GM04504 (cell line): ENCODE measurements around the gene CD83.
"Not testable (repeated sequence)": the region's sequence is repeated elsewhere in the genome, so short reads cannot be mapped to it uniquely, and the experiment has no call there.

Source experiments
- DNase-seq: peaks from one replicate; pipeline ENCODE4 v3.0.0-alpha.2; 2012; ENCODE audit warnings: low read depth

The CD83 gene, protein sequence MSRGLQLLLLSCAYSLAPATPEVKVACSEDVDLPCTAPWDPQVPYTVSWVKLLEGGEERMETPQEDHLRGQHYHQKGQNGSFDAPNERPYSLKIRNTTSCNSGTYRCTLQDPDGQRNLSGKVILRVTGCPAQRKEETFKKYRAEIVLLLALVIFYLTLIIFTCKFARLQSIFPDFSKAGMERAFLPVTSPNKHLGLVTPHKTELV

DNA sequence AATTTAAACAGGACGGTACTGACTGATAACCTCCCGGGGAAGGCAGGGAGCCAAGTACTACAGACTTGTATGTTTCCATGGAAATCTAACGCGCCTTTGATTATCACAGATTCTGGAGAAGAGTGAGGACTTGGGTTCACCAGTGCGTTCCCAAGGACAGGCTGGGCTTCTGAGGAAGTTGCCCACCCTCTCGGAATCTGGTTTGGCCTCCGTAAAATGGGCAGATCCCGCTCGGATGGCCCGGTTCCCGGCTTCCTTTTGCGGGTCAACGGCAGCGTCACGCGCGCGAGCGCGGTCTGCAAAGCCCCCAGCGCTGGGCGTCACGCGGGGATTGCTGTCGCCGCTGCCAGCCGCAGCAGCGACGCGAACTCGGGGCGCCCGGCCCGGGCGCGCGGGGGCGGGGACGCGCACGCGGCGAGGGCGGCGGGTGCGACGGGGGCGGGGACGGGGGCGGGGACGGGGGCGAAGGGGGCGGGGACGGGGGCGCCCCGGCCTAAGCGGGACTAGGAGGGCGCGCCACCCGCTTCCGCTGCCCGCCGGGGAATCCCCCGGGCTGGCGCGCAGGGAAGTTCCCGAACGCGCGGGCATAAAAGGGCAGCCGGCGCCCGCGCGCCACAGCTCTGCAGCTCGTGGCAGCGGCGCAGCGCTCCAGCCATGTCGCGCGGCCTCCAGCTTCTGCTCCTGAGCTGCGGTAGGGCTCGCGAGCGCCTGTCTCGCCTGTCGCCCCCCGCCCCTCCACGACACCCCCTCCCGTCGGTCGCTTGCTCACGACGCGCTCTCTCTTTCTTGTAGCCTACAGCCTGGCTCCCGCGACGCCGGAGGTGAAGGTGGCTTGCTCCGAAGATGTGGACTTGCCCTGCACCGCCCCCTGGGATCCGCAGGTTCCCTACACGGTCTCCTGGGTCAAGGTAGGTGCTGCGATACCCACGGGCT, at the start of gene CD83:
Gene CD83 (plus strand): TSS at position 615 of the 933 bp plus-strand sequence. CDS start 40 bp downstream, at position 655.
- DNase-seq = no peak

DNA sequence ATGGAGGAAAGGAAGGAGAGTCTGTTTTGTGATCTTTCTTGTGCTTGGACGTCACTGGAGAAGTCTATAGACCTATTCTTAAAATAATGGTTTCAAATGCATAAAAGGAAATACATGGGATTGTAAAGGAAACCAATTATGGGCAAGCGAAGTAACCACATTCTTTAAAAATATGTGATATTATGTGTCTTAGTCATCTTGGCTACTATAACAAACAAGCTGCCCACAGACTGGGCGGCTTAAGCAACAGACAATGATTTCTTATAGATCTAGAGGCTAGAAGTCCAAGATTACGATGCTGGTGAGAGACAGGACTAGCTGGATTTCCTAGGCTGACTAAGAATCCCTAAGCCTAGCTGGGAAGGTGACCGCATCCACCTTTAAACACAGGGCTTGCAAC, 49.4 kb upstream of the CD83 start:
- no peak for DNase-seq

DNA sequence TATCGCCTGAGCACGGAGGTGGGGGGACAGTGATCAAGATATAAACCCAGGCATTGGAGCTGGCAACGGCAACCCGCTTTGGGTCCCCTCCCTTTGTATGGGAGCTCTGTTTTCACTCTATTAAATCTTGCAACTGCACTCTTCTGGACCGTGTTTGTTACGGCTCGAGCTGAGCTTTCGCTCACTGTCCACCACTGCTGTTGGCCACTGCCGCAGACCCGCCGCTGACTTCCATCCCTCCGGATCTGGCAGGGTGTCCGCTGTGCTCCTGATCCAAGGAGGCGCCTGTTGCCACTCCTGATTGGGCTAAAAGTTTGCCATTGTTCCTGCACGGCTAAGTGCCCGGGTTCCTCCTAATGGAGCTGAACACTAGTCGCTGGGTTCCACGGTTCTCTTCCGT, 48.9 kb upstream of the CD83 start:
- DNase-seq = no peak

DNA sequence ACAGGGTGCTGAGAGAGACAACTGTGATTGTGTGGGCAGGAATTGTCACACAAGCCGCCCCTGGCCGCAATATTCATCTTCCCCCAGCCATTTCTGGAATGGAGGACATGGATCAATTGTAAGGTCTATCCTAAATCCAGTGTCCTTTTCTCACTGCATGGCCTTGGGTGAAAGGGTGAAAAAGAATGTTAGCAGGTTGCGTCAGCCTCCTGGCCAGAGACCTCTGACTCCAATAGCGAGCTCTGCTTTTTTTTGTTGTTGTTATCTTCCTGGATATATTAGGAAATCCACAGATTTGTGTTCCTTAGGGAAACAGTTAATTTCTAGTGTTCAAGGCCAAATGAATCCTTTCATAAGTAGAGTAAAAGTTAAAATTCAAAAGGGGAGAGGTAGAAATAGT, 47.1 kb upstream of the CD83 start:
- DNase-seq = no peak

DNA sequence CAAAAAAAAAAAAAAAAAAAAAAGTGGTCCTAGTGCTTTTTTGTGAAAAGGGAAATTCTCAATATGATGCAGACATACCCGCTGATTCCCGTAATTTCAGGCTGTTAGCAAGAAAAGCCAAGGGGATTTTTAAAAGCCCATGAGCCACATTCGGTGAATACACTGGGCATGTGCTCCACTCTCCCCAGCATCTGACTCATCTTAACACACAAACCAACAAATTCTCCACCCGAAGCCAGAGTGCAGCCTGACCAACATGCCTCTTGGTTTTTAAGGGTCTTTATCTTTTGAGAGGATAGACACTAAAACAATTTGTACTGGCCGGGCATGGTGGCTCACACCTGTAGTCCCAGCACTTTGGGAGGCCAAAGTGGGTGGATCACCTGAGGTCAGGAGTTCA, 45.5 kb upstream of the CD83 start:
- no peak for DNase-seq

DNA sequence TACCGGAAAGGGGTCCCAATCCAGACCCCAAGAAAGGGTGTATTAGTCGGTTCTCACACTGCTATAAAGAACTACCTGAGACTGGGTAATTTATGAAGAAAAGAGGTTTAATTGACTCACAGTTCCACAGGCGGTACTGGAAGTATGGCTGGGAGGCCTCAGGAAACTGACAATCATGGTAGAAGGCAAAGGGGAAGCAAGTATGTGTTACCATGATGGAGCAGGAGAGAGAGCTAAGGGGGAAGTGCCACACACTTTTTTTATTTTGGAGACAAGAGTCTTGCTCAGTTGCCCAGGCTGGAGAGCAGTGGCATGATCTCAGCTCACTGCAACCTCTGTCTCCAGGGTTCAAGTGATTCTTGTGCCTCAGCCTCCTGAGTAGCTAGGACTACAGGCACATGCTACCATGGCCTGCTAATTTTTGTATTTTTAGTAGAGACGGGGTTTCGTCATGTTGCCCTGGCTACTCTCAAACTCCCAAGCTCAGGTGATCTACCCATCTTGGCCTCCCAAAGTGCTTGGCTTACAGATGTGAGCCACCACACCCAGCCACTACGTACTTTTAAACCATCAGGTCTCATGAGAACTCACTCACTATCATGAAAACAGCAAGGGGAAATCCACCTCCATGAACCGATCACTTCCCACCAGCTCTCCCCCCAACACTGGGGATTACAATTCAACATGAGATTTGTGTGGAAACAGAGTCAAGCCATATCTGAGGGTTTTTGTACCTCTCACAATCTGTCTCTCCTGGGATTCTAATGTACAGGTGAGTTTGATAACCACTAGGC, 43.8 kb upstream of the CD83 start:
- not testable (repeated sequence) for DNase-seq

DNA sequence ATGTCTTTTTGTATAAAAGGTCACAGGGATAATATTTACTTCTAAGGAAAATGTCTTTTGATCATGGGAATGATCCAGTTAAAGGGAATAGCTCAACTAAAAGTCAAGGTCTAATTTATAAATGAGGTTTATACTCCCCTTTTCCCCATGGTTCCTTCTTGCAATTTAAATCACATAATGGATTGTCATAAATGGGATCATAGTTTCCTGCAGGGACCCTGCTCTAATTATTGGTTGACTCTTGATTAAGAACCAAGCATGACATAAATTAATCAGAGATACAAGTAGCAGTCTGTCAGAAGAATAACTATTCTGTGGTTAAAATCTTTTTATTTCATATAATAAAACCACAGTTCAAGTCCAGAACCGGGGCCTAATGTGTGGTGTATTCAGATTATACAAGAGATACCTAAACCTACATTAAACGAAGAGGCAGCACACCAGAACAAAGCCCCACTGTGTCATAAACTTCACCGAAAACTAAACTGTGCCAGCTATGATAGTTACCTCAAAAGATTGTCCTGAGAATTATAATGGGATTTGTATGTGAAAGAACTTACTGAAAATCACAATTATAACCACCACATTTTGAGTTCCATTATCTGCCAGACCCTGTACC, 43.0 kb upstream of the CD83 start:
- no peak for DNase-seq

DNA sequence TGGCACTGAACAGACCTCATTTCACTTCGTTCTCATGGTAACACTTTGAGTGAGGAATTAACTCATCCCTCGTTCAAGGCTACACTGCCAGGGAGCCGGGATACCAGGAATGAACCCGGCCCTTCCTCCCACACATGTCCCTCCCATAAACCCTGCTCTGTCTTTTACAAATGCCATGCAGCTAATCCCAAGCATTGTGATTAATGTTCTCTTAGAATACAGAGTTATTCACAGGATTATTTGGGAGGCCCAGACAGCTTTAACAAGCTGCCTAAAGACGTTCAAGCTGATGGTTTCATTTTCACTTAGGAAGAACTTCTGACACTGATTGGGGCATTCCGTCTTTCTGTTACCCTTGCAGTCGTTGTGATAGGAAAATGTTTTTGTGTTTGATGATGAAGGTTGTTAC, 42.5 kb upstream of the CD83 start:
- no peak for DNase-seq

DNA sequence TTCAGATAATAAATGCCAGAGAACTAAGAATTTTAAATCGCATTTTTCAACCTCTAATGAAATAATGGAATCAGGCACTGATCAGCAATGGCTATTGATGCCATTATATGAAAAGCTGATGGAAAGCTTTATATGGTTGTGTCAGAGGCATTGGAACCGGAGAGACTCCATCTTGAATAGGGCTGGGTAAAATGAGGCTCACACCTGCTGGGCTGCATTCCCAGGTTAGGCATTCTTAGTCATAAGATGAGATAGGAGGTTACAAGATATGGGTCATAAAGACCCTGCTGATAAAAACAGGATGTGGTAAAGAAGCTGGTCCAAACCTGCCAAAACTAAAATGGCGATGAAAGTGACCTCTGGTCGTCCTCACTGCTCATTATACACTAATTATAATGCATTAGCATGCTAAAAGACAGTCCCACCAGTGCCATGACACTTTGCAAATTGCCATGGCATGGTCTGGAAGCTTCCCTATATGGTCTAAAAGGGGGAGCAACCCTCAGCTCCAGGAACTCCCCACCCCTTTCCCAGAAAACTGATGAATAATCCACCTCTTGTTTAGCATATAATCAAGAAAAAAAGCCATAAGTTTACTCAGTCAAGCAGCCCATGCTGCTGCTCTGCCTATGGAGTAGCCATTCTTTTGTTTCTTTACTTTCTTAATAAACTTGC, 40.2 kb upstream of the CD83 start:
- no peak for DNase-seq

DNA sequence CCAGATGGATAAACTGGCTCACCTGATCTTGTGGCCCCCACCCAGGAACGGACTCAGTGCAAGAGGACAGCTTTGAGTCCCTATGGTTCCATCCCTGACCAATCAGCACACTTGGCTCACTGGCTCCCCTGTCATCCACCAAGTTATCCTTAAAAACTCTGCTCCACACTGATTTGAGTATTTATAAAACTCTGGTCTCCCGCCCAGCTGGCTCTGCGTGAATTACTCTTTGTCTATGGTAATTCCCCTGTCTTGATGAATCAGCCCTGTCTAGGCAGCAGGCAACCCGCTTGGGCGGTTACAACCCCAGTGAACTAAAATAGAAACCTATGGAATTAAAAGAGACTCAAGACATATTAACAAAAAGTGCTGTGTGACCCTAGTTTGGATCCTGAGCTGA, 38.1 kb upstream of the CD83 start:
- no peak for DNase-seq

DNA sequence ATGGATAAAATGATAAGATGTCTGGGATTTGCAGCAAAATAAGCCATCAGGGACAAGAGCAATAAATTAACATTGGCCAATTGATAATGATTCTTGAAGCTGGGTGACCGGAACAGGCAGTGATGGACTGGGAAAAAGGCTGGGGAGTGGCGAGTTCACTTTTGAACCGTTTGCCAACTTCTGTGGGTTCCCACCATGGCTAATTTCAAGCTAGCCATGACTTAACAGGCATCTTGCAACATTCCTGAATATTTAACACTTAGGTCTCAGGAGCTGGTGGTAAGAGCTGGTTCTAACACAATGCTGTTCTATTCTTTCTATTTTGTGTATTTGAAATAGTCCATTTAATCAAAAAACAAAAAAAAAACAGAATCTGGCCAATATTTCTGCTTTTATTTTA, 37.6 kb upstream of the CD83 start:
- DNase-seq = no peak

DNA sequence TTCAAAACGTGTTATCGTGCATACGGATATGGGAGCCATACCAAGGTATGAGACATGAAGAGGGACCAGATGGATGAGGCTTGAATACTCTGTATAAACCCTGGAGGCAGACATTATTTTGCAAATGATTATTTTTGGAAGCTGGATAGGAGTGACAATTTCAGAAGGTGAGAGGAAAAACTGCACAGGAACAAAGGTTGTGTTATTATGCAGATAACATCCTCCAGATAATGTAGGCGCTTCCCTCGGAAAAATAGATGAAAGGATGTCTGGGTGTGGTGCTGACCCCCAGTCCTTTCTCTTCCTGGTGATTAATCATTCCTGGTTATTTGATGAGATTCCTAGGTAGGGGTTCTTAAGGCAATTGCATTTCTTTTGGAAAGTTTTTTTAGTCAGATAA, 36.4 kb upstream of the CD83 start:
- no peak for DNase-seq

DNA sequence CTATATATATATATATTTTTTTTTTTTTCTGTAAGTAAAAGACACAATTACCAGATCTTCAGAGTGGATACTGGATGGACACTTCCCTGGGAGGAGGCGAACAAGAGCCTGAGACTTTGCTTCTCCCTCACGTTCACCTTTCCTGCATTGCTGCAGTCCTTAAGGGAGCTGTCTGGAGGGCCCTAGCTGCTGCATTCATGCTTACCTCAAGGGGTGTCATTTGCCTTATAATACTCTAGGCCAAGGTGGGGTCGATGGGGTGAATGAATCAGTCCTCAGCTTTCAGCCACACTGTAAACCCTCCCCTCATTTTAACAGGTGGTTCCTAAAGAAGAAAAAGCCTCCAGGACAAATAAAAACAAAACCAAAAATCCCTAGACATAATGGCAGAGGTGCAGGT, 34.8 kb upstream of the CD83 start:
- no peak for DNase-seq

DNA sequence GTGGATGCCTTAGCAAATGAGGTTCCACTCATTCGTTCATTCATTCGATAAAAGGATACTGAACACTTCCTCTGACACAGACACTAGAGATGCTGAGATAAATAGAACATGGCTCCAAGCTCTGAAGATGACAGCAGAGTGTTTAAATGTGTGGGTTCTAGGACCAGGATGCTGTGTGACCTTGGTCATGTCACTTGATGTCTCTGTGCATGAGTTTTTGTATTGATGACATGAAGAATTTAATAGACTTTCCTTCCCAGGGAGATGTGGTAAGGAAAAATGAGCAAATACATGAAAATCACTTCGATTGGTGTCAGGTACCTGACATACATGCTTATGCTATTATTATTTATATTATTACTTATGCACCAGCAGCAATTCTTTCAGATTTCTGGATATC, 34.3 kb upstream of the CD83 start:
- no peak for DNase-seq

DNA sequence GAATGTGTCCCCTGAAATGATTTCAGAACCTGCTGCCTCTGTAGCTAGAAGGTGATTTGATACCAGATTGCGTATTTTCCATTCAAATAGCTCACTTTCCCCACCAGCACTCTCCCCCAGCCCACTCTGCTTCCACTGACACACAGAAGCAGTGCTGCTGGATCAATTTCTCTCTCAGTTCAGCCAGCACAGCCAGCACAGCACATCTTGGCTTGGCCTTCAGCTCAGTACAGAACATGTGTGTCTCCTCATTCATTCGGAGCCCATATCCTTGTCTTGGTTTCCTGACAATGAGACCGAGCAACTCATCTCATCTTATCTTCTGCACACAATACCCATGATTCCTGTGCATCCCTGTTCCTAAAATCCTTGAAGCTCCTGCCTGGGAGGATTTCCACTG, 33.8 kb upstream of the CD83 start:
- no peak for DNase-seq

DNA sequence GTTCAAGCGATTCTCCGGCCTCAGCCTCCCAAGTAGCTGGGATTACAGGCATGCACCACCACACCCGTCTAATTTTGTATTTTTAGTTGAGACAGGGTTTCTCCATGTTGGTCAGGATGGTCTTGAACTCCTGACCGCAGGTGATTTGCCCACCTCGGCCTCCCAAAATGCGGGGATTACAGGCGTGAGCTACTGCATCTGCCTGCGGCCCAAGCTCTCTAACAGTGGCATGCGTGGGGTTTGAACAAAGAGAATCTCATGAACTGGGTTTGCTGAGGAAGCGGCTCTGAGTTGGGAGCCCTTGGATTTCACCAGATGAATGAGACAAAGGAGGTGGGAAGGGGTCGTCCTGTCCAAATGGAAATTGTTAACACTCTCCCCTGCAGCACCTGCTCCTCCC, 33.2 kb upstream of the CD83 start:
- no peak for DNase-seq

DNA sequence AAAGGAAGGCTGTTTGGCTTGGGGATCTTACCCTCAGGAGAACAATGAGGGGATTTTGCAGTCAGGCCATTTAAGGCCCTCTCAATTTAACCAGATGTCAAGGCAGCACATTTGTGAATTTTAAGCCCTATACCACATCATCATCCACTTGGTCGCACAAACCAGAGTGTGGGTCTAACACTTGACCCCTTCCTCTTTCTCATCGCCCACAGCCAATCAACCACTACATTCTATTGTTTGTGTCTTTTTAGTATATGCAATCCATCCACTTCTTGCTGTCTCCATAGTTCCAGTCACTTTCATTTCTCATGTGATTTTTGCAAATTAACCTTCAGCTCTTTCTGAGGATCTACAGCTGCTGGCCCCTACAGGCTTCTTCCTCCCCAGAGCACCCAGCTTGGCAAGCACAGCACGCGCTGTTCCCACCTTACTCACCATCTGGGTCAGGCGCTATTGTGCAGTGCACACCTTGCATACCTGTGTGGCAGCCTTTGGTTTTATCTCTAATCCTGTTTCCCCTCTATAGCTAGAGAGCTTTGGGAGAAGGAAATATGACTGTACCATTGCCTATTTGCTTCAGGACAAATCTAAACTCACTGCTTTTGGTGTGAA, 32.3 kb upstream of the CD83 start:
- DNase-seq = no peak

DNA sequence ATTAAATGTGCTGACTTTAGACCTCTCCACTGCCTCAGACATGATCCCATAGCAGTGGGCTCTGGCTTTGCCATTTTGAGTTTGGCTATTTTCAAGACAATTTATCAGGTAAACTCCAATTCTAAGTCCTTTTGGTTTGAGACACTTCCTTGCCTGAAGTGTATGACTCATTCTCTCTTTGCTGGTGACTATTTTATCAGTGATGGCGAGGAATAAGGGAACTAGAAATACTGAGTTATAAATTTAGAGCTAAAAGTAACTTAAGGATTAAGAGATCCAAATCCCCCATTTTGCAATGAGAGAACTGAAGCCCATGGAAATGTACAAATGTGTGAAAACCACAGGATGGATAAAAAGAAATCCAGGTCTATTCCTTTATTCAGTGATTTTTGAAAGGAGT, 30.9 kb upstream of the CD83 start:
- DNase-seq = no peak

DNA sequence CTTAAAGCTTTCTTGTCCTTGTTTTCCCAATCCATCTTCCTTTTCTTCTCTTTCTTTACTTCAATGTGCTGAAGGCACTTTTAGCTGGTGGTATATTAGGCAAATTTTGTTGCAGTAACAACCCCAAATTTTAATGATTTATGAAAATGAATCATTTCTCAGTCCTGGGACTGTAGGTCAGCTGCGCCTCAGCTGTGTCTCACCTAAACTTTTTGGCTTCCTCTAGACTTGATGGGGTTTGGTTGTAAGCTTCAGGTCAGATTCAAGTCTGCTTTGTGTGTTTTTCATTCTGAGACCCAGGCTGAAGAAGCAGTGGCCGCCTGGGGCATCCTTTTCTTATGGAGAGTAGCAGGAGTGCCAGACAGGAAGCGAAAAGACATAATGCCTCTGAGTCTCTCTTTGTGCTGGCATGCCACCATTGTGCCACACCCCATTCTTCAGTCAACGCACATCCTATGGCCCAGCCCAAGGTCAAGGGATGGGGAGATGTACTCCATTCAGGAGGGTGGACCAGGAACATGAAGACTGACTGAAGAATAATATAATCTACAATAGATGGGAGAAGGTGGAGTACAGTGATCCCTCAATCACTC, 28.9 kb upstream of the CD83 start:
- DNase-seq = no peak

DNA sequence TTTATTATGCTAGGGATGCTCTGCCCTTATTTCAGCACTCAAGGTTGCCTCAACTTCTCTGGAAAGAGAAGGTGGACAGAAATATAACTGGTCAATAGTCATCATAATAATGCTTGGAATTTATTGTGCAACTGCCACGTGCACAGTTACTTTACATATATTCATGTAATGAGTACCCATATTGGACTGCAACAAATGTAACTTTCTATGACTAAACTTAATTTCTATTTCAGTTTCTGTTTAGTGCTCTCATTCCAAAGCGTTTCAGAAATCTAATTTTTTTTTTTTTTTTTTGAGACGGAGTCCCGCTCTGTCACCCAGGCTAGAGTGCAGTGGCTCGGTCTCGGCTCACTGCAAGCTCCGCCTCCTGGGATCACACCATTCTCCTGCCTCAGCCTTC, 28.3 kb upstream of the CD83 start:
- DNase-seq = no peak
